IPS DF 6.9 (cell line): Measurements from ENCODE around the gene KIAA1671.

ENCODE experiments used
- DNase-seq: peaks from one replicate; pipeline ENCODE4 v3.0.0-alpha.2; 2013; ENCODE audit warnings: low read depth, low spot score
- H3K27ac ChIP-seq: one replicate; pipeline ENCODE4 v1.5.1; 2013; ENCODE audit warnings: low read length, control low read depth
- H3K27me3 ChIP-seq: 2 replicates; pipeline ENCODE4 v1.6.1; 2013; ENCODE audit warnings: mild to moderate bottlenecking, low read length; ENCODE audit not compliant: control insufficient read depth, insufficient read depth
- H3K36me3 ChIP-seq: 2 replicates; pipeline ENCODE4 v1.6.1; 2013; ENCODE audit warnings: low read length; ENCODE audit not compliant: control insufficient read depth, insufficient read depth
- H3K4me1 ChIP-seq: 2 replicates; pipeline ENCODE4 v1.6.1; 2013; ENCODE audit warnings: low read length; ENCODE audit not compliant: control insufficient read depth, insufficient read depth
- H3K4me3 ChIP-seq: 2 replicates; pipeline ENCODE4 v1.5.1; 2013; ENCODE audit warnings: mild to moderate bottlenecking, low read length
- H3K9me3 ChIP-seq: 2 replicates; pipeline ENCODE4 v1.6.1; 2013; ENCODE audit warnings: low read length, inconsistent platforms; ENCODE audit not compliant: control insufficient read depth, insufficient read depth
- WGBS: extraction: QIAGEN DNeasy Blood & Tissue Kit; methylation state at CpG from one replicate; pipeline ENCODE4 v1.1.7; 2013; ENCODE audit warnings: mixed read lengths, missing lambda C conversion rate; ENCODE audit not compliant: insufficient read length, insufficient coverage; 5-methylcytosine and 5-hydroxymethylcytosine counted together

Gene KIAA1671

DNA sequence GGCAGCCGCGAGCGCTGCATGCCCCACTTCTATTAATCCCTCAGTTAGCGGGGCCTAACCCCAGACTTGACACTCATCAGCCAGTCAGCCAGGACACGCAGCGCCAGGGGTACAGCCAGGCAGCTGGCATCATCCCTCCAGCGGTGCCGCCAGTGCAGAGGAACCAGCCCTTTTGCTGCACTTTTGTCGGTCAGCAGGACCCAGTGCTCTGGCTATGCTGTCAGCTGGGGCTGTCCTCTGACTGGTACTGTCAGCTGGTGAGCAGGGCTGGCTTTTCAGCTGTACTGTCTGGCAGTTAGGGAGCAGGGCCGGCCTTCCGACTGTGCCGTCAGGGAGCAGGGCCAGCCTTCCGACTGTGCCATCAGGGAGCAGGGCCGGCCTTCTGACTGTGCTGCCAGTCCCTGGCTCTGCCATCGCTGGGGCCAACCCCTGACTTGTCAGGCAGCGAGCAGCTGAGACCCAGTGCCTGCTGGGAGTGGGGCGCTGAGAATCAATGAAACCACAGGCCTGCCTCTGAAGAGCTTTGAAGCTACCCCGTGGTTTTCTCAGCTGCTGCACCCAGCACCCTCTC is 115.4 kb downstream of the KIAA1671 start:
- DNase-seq = no peak

DNA sequence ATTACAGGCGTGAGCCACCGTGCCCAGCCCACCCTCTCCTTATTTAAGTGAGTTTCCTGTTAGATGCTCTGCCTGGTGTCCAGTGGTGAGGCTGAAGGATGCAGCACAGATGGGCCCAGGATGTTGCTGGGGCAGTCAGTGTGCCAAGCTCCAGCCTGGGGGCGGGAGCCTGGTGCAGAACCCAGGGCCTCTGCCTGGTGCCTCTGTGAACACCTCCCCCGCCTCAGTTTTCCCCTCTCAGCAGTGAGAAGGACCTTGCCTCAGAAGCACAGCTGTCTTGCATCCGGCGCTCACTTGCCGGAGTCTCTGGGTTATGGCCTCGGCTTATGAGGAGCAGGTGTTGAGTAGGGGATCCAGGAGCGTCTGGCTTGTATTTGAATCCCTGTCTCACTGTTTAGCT is 116.2 kb downstream of the KIAA1671 start:
- H3K4me1 ChIP-seq = peaks cover 1% of the 10 kb centered on the region; the same call in 1 of the 2 replicates
- H3K4me3 ChIP-seq = no peak overlapping the region
- H3K27me3 ChIP-seq = no peaks in the 10 kb centered on the region
- WGBS = no CpG with 5 or more reads among the region's 9 CpGs
- H3K9me3 ChIP-seq = no peaks in the 10 kb centered on the region; the same call in 1 of the 2 replicates
- no peak overlapping the region for H3K27ac ChIP-seq
- DNase-seq = no peak
- no peaks in the 10 kb centered on the region for H3K36me3 ChIP-seq

More for the DNA sequence above, 115.4 kb downstream of the KIAA1671 start:
- no peaks in the 10 kb centered on the region; the same call in 1 of the 2 replicates for H3K9me3 ChIP-seq
- H3K4me1 ChIP-seq = peaks cover 1% of the 10 kb centered on the region; the same call in 1 of the 2 replicates
- no peaks in the 10 kb centered on the region for H3K36me3 ChIP-seq
- no CpG with 5 or more reads among the region's 18 CpGs for WGBS
- H3K4me3 ChIP-seq = no peak overlapping the region
- no peaks in the 10 kb centered on the region for H3K27me3 ChIP-seq
- no peak overlapping the region for H3K27ac ChIP-seq

DNA sequence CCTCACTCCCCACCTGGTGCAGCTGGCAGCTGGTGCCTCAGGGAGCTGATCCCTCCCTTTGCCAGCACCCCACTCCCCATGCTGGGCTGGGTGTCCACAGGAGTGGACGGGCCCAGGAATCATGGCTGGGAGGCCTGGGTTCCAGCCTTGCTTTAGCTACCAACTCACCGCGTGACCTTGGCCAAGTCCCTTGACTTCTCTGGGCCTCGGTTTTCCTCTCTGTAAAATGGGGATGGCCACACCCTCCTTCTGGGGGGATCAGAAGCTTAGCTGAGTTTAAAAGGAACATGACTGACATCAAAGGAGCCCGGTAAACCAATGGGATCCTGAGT is 116.9 kb downstream of the KIAA1671 start:
- H3K4me1 ChIP-seq = peaks cover 1% of the 10 kb centered on the region; the same call in 1 of the 2 replicates
- WGBS = no CpG with 5 or more reads among the region's 5 CpGs
- no peaks in the 10 kb centered on the region for H3K27me3 ChIP-seq
- H3K36me3 ChIP-seq = no peaks in the 10 kb centered on the region
- no peak overlapping the region for H3K4me3 ChIP-seq
- DNase-seq = no peak
- no peaks in the 10 kb centered on the region; the same call in 1 of the 2 replicates for H3K9me3 ChIP-seq
- H3K27ac ChIP-seq = no peak overlapping the region

DNA sequence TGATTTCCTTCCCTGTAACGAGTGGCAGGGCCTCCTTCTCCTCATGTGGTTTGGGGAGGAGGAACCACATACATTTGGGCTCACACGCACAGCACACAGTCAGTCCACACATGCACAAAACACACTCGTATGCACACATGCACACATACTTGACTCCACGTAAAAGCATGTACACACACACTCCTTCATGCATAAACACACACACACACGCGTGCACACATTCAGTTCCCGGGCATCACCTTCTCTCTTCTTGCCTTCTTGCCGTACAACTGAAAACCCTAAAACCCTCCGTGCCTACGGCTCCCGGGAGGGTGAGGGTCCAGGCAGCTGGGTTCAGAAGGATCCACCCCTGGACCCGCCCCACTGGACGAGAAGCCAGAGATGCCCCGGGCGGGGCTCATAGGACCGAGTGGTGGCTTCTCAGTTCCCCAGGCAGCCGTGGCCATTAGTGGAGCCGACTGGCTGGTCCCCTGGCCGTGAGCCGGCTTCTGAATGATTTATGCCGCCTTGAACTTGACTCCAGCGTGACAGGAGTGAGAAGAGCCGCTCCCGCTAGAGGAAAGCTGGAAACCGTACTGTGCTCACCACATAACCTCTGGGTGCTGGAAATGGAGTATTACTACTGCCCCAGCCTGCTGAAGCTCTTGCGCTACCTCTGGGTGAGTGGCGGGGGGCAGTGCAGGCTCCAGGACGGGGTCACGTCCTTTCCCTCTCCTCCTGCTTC is 117.4 kb downstream of the KIAA1671 start:
- no peak overlapping the region for H3K4me3 ChIP-seq
- WGBS = no CpG with 5 or more reads among the region's 29 CpGs
- DNase-seq = no peak
- H3K27me3 ChIP-seq = no peaks in the 10 kb centered on the region
- H3K4me1 ChIP-seq = peaks cover 1% of the 10 kb centered on the region; the same call in 1 of the 2 replicates
- H3K9me3 ChIP-seq = no peaks in the 10 kb centered on the region; the same call in 1 of the 2 replicates
- no peaks in the 10 kb centered on the region for H3K36me3 ChIP-seq
- no peak overlapping the region for H3K27ac ChIP-seq

DNA sequence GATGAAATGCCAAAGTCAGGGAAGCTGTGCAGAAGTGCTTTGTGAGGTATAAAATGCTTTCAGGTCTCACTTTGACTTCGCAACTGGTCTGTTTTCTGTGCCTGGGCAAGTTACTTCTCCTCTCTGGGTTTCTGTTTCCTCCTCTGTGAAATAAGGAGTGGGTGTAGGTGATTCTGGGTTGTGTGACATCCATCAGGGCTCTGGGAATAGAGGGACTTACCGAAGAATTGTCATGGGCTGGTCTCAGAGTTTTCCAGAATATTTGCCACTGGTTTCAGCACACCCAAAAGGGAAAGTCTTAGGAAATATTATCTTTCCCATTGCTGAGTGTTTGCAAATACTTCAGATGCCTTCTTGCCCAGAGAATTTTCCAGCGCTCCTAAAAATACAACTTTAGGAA is 118.4 kb downstream of the KIAA1671 start:
- DNase-seq = no peak
- H3K9me3 ChIP-seq = no peaks in the 10 kb centered on the region
- no peaks in the 10 kb centered on the region for H3K36me3 ChIP-seq
- WGBS = no CpG with 5 or more reads among the region's 3 CpGs
- no peak overlapping the region for H3K27ac ChIP-seq
- no peaks in the 10 kb centered on the region for H3K27me3 ChIP-seq
- H3K4me3 ChIP-seq = no peak overlapping the region
- H3K4me1 ChIP-seq = peaks cover 1% of the 10 kb centered on the region; the same call in 1 of the 2 replicates

DNA sequence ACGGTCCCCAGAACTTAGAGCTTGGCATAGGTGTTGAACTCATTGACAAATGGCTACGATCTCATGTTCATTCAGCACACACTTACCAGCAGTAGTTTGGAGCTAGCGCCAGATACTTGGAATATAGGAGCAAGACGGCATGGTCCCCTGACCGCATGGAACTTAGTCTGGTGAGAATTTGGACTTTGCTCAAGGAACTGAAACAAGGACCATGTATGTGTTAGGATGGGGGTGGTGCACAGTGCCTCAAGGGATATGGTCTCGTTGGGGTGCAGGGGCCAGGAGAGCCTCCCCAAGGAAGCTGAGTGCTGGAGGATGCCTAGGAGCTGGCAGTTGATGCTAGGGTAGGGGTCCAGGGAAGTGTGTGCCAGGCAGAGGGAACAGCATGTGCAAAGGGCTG is 119.2 kb downstream of the KIAA1671 start:
- WGBS = no CpG with 5 or more reads among the region's 6 CpGs
- no peak overlapping the region for H3K27ac ChIP-seq
- H3K9me3 ChIP-seq = no peaks in the 10 kb centered on the region
- DNase-seq = no peak
- no peak overlapping the region for H3K4me3 ChIP-seq
- H3K27me3 ChIP-seq = no peaks in the 10 kb centered on the region
- H3K36me3 ChIP-seq = no peaks in the 10 kb centered on the region
- H3K4me1 ChIP-seq = peaks cover 1% of the 10 kb centered on the region; the same call in 1 of the 2 replicates

DNA sequence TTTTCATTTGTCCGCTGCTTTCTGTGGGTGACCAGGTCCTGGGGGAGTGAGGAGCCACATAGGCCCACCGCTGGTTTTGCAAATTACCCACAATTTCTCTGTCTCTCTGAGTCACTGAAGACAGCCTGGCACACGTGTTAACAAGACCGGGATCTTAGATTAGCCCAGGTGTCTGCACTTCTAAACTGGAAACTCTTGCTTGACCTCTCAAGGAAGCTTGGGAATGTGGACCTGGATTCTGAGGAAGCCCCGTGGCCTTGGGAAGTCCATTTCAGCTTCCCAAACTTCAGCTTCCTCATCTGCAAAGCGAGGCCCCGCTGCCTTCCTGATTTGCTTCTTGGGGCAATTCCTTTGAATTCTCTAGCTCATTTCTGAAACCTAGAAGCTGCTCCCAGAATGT is 119.9 kb downstream of the KIAA1671 start:
- Histone ChIP-seq H3K9me3 (no peaks in the 10 kb centered on the region), H3K27ac (no peak overlapping the region), H3K27me3 (no peaks in the 10 kb centered on the region), H3K4me3 (no peak overlapping the region), H3K4me1 (peaks cover 1% of the 10 kb centered on the region; the same call in 1 of the 2 replicates), H3K36me3 (no peaks in the 10 kb centered on the region)
- no CpG with 5 or more reads among the region's 7 CpGs for WGBS
- DNase-seq = no peak

DNA sequence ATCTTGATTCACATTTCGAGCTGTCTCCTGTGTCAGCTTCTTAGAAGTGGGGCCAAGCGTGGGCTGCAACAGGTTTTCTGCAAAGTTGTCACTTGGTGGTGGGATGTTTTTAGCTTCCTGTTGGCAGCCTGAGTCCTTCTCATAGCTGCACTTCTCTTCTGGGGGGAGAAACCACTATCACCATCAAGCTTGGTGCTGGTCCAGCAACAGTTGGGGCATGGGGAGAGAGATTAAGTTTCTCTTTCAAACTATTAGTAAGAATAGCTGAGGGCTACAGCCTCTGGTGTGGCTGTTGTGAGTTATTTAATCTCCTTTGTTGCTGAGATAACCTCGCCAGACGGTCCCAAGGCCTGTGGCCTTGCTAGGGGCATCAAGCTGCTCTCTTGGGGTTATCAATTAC is 123.8 kb downstream of the KIAA1671 start:
- no peak for DNase-seq
- no CpG with 5 or more reads among the region's 4 CpGs for WGBS
- no peaks in the 10 kb centered on the region for H3K27me3 ChIP-seq
- no peak overlapping the region for H3K4me3 ChIP-seq
- no peaks in the 10 kb centered on the region for H3K9me3 ChIP-seq
- no peaks in the 10 kb centered on the region for H3K36me3 ChIP-seq
- no peaks in the 10 kb centered on the region for H3K4me1 ChIP-seq
- H3K27ac ChIP-seq = no peak overlapping the region

DNA sequence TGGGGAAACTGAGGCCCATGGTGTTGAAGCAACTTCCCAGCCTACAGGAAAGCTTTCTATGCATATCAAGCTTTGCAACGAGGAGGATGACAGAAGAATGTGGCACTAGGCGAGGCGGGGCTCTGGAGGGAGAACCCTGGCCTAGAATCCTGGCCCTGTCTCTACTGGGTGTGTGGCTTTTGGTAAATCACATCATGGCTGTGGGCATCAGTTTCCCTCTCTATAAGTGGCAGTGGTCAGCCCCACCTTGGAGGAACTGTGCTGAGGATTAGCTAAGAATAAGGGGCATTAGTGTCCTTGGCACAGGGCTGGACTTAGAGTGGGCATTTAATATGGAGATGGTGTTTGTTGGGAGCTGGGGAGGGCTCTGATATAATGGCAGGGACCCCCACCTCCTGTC is 124.5 kb downstream of the KIAA1671 start:
- Histone ChIP-seq H3K27me3 (no peaks in the 10 kb centered on the region), H3K4me1 (no peaks in the 10 kb centered on the region), H3K36me3 (no peaks in the 10 kb centered on the region), H3K4me3 (no peak overlapping the region), H3K9me3 (no peaks in the 10 kb centered on the region), H3K27ac (no peak overlapping the region)
- no peak for DNase-seq
- WGBS = no CpG with 5 or more reads among the region's 3 CpGs

DNA sequence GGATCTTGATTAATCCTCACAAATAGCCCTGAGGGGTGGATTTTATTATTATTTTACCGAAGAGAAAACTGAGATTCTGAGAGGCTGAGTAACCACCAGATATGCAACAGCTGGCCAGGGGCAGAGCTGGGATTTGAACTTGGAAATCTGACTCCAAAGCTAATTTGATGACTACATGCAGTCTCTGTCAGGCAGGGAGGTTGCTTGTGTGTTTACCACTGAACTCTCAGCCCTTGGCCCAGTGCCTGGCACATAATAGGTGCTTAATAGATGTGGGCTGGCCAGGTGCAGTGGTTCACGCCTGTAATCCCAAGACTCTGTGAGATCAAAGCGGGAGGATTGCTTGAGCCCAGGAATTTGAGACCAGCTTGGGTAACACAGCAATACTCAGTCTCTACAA is 125.4 kb downstream of the KIAA1671 start:
- Histone ChIP-seq H3K4me1 (no peaks in the 10 kb centered on the region), H3K27me3 (no peaks in the 10 kb centered on the region), H3K27ac (no peak overlapping the region), H3K36me3 (no peaks in the 10 kb centered on the region), H3K4me3 (no peak overlapping the region), H3K9me3 (no peaks in the 10 kb centered on the region)
- WGBS = no CpG with 5 or more reads among the region's 3 CpGs
- DNase-seq = no peak

DNA sequence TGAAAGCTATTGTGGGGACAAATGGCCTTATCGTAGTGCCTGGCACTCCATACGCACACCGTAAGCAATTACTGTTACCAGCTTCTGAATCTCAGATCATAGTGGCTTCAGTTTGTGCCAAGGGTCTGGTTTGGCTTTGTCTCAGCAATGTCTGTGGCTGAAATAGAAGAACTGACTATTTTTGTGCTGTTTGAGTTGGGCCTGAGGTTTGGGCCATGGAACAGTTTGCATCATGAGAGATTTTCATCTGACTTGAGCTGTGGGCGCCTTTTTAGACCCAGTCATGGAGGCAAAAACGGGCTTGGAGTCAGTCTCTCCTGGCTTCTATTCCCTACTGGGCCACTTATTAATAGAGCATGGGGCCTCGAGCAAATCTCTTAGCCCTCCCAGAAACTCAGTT is 126.1 kb downstream of the KIAA1671 start:
- Histone ChIP-seq H3K9me3 (no peaks in the 10 kb centered on the region), H3K36me3 (no peaks in the 10 kb centered on the region), H3K4me3 (no peak overlapping the region), H3K27me3 (no peaks in the 10 kb centered on the region), H3K27ac (no peak overlapping the region), H3K4me1 (no peaks in the 10 kb centered on the region)
- DNase-seq = no peak
- no CpG with 5 or more reads among the region's 6 CpGs for WGBS
